ENCODE measurements around the gene AREG.

DNA sequence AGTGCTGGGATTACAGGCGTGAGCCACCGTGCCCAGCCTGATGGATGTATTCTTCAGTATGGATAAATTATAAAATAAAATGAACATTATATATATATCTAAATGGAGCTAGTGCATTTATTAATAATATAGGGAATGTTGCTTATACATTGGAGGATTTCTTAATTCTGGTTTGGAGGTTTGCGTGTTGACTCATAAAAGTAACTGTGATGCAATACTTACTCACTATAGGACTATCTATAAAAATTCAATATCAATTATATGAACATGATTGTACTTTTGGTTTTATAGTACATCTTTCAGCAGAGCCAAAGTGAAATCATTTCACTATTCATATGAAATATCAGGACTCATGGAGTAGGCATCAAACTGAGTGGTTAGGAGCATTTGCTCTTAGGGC, 3.2 kb upstream of the AREG start:
- TF ChIP-seq EZH2 (IDR thresholded peaks at IDR 0.05; ENCODE audit: low read length, missing control alignments) = no peak
- TF ChIP-seq, protein P1, sequence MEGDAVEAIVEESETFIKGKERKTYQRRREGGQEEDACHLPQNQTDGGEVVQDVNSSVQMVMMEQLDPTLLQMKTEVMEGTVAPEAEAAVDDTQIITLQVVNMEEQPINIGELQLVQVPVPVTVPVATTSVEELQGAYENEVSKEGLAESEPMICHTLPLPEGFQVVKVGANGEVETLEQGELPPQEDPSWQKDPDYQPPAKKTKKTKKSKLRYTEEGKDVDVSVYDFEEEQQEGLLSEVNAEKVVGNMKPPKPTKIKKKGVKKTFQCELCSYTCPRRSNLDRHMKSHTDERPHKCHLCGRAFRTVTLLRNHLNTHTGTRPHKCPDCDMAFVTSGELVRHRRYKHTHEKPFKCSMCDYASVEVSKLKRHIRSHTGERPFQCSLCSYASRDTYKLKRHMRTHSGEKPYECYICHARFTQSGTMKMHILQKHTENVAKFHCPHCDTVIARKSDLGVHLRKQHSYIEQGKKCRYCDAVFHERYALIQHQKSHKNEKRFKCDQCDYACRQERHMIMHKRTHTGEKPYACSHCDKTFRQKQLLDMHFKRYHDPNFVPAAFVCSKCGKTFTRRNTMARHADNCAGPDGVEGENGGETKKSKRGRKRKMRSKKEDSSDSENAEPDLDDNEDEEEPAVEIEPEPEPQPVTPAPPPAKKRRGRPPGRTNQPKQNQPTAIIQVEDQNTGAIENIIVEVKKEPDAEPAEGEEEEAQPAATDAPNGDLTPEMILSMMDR (conservative IDR thresholded peaks at IDR 0.05 in 1 of 2, IDR thresholded peaks at IDR 0.05 in 1 of 2; ENCODE audit: low read depth in 1 of 2, low read length in 2 of 2) = no peak

Measured in fibroblast of lung (primary cell).